RWPE2 (cell line): Measurements from ENCODE around the gene CSTF3.
A peak's percentile ranks its signal among the peaks of the same experiment; 100 is the strongest.

Experiments
- ATAC-seq: fragments of 200-7000 bp; cut with Tn5 transposase; 3 replicates; pipeline ENCODE4 v1.9.1; 2021; ENCODE audit warnings: low read depth
- DNase-seq: peaks from one replicate; pipeline ENCODE4 v3.0.0-alpha.2; 2020; ENCODE audit warnings: low spot score
- H3K27ac ChIP-seq: fragments of 450-650 bp; 2 replicates; pipeline ENCODE4 v1.5.1; 2017; ENCODE audit warnings: mild to moderate bottlenecking; ENCODE audit not compliant: poor library complexity, severe bottlenecking
- H3K27me3 ChIP-seq: fragments of 250-450 bp; sonication (Bioruptor Pico); 2 replicates; pipeline ENCODE4 v1.5.1; 2021; ENCODE audit warnings: mild to moderate bottlenecking, moderate library complexity; ENCODE audit not compliant: insufficient read depth, poor library complexity, severe bottlenecking
- H3K36me3 ChIP-seq: fragments of 250-450 bp; sonication (Bioruptor Pico); 2 replicates; pipeline ENCODE4 v1.5.1; 2020; ENCODE audit warnings: low read depth, mild to moderate bottlenecking, moderate library complexity
- H3K4me1 ChIP-seq: fragments of 250-450 bp; sonication (Bioruptor Pico); 2 replicates; pipeline ENCODE4 v1.5.1; 2021; ENCODE audit warnings: mild to moderate bottlenecking, moderate library complexity; ENCODE audit not compliant: insufficient read depth, poor library complexity, severe bottlenecking
- H3K4me3 ChIP-seq: fragments of 250-450 bp; sonication (Bioruptor Pico); 2 replicates; pipeline ENCODE4 v1.5.1; 2021; ENCODE audit warnings: mild to moderate bottlenecking, moderate library complexity; ENCODE audit not compliant: severe bottlenecking
- H3K9me3 ChIP-seq: fragments of 250-450 bp; sonication (Bioruptor Pico); 2 replicates; pipeline ENCODE4 v1.5.1; 2021; ENCODE audit warnings: mild to moderate bottlenecking, moderate library complexity; ENCODE audit not compliant: severe bottlenecking
- CTCF ChIP-seq: fragments of 450-650 bp; IDR thresholded peaks from one replicate; pipeline ENCODE4 v1.5.1; 2017; ENCODE audit warnings: mild to moderate bottlenecking, moderate library complexity; ENCODE audit not compliant: poor library complexity, severe bottlenecking

Gene CSTF3

GRCh38 chr11:33089776-33090175, 71.5 kb downstream of the CSTF3 start:
- Histone ChIP-seq H3K4me1 (no peaks in the 10 kb centered on the region), H3K27ac (no peak overlapping the region), H3K27me3 (no peaks in the 10 kb centered on the region), H3K9me3 (no peaks in the 10 kb centered on the region), H3K36me3 (peaks cover 57% of the 10 kb centered on the region), H3K4me3 (no peak overlapping the region)
- ATAC-seq (peak; percentile 75), DNase-seq (no peak)
- TF ChIP-seq CTCF, result peak; percentile 34

GRCh38 chr11:33086017-33086416, 75.3 kb downstream of the CSTF3 start:
- H3K36me3 ChIP-seq, result peaks cover 54% of the 10 kb centered on the region
- no peak for TF ChIP-seq CTCF
- H3K27me3 ChIP-seq, result no peaks in the 10 kb centered on the region
- no peak overlapping the region for H3K27ac ChIP-seq
- ATAC-seq, result no peak
- H3K4me1 ChIP-seq, result no peaks in the 10 kb centered on the region
- no peak for DNase-seq
- no peak overlapping the region for H3K4me3 ChIP-seq
- H3K9me3 ChIP-seq, result no peaks in the 10 kb centered on the region

- no peak overlapping the region for H3K27ac ChIP-seq
- no peak overlapping the region for H3K4me3 ChIP-seq
- no peaks in the 10 kb centered on the region for H3K27me3 ChIP-seq
- H3K9me3 ChIP-seq, result no peaks in the 10 kb centered on the region
- no peak for TF ChIP-seq CTCF
- ATAC-seq (no peak), DNase-seq (no peak)
- peaks cover 56% of the 10 kb centered on the region for H3K36me3 ChIP-seq
- no peaks in the 10 kb centered on the region for H3K4me1 ChIP-seq
These were observed 77.4 kb downstream of the CSTF3 start for GRCh38 chr11:33083918-33084317.

- no peak overlapping the region for H3K4me3 ChIP-seq
- no peak for DNase-seq
- no peak for ATAC-seq
These were observed 88.8 kb downstream of the CSTF3 start for GRCh38 chr11:33072465-33072864.

More at GRCh38 chr11:33072465-33072864, 88.8 kb downstream of the CSTF3 start:
- no peaks in the 10 kb centered on the region for H3K27me3 ChIP-seq
- H3K4me1 ChIP-seq, result no peaks in the 10 kb centered on the region
- H3K27ac ChIP-seq, result no peak overlapping the region
- no peak for TF ChIP-seq CTCF
- peaks cover 80% of the 10 kb centered on the region for H3K36me3 ChIP-seq
- H3K9me3 ChIP-seq, result no peaks in the 10 kb centered on the region
